Right atrium auricular region (tissue), 2 donors: Measurements from ENCODE around the gene SMCHD1. TPM values are rescaled to one million over a fixed set of nuclear protein-coding genes. Genes with fewer than 3 reads are reported as not detected.

Experiments used
- DNase-seq: peaks from one replicate; pipeline ENCODE4 v3.0.0-alpha.2; 2019; ENCODE audit warnings: low spot score
- H3K27ac ChIP-seq, 2 donors: fragments of 200-600 bp; sonication (generic); 1 replicate in 1 of 2; 2 replicates in 1 of 2; pipeline ENCODE4 v1.5.1; 2016 to 2019
- H3K27me3 ChIP-seq, 2 donors: fragments of 200-600 bp; sonication (generic); one replicate each; pipeline versions ENCODE4 v1.5.1 to v1.6.0; 2017 to 2019
- H3K36me3 ChIP-seq: fragments of 200-600 bp; sonication (generic); one replicate; pipeline ENCODE4 v1.5.1; 2016
- H3K4me1 ChIP-seq, 2 donors: fragments of 200-600 bp; sonication (generic); one replicate each; pipeline versions ENCODE4 v1.5.1 to v1.6.0; 2017 to 2019
- H3K4me3 ChIP-seq, 2 donors: fragments of 200-600 bp; sonication (generic); 1 replicate in 1 of 2; 2 replicates in 1 of 2; pipeline ENCODE4 v1.5.1; 2017 to 2019; ENCODE audit warnings: mild to moderate bottlenecking in 1 of 2, moderate library complexity in 1 of 2
- H3K9me3 ChIP-seq, 2 donors: fragments of 200-600 bp; sonication (generic); one replicate each; pipeline ENCODE4 v1.5.1; 2019
- CTCF ChIP-seq, 2 donors: fragments of 200-600 bp; sonication (generic); IDR thresholded peaks; one replicate each; pipeline ENCODE4 v1.5.1; 2019; ENCODE audit warnings: antibody characterized with exemption in 2 of 2
- total RNA-seq, 2 donors: library from RNA; depleted of rRNA; stranded (reverse); fragments of >200 nt; gene quantifications; one replicate each; pipeline ENCODE4 v1.1.0, GENCODE V29; 2016

Gene SMCHD1
- total RNA-seq, 2 donors from 2014 or later, result 27.8 to 34.0 TPM

- no peaks in the 10 kb centered on the region for H3K27me3 ChIP-seq
- peaks cover 0 to 6% of the 10 kb centered on the region in 2 donors for H3K9me3 ChIP-seq
- TF ChIP-seq CTCF (IDR thresholded peaks at IDR 0.05), result no peak
- no peak overlapping the region for H3K4me3 ChIP-seq
- H3K36me3 ChIP-seq, result no peaks in the 10 kb centered on the region
- H3K4me1 ChIP-seq, result no peaks in the 10 kb centered on the region
- DNase-seq, result no peak
- H3K27ac ChIP-seq, result no peak overlapping the region
Measured at GRCh38 chr18:2839202-2839601, 183.7 kb downstream of the SMCHD1 start.

- no peaks in the 10 kb centered on the region for H3K27me3 ChIP-seq
- no peak overlapping the region for H3K4me3 ChIP-seq
- no peak overlapping the region for H3K27ac ChIP-seq
- H3K9me3 ChIP-seq, result peaks cover 0 to 6% of the 10 kb centered on the region in 2 donors
- H3K36me3 ChIP-seq, result no peaks in the 10 kb centered on the region
- DNase-seq, result no peak
- H3K4me1 ChIP-seq, result no peaks in the 10 kb centered on the region
- TF ChIP-seq CTCF (IDR thresholded peaks at IDR 0.05), result no peak
Measured at GRCh38 chr18:2840521-2840920, 185.0 kb downstream of the SMCHD1 start.

GRCh38 chr18:2843146-2843545 lies 187.6 kb downstream of the SMCHD1 start:
- Histone ChIP-seq H3K27me3 (peaks cover 0 to 4% of the 10 kb centered on the region in 2 donors), H3K36me3 (no peaks in the 10 kb centered on the region), H3K4me3 (no peak overlapping the region), H3K27ac (no peak overlapping the region), H3K4me1 (peaks cover 0 to 23% of the 10 kb centered on the region in 2 donors), H3K9me3 (no peaks in the 10 kb centered on the region)
- no peak for TF ChIP-seq CTCF (IDR thresholded peaks at IDR 0.05)
- no peak for DNase-seq

- Histone ChIP-seq H3K27ac (no peak overlapping the region), H3K4me1 (peaks cover 0 to 29% of the 10 kb centered on the region in 2 donors), H3K27me3 (peaks cover 0 to 4% of the 10 kb centered on the region in 2 donors)
Measured at GRCh38 chr18:2845172-2845571, 189.6 kb downstream of the SMCHD1 start.

GRCh38 chr18:2846636-2847316 lies 191.2 kb downstream of the SMCHD1 start, which contains the start of gene EMILIN2:
Gene EMILIN2, plus strand, starts transcription at chr18:2847006. Its CDS starts 183 bp downstream, at chr18:2847189.
- Histone ChIP-seq H3K4me3 (peak within 1 kb of the TSS; percentile 36 to 59), H3K27ac (peak within 1 kb of the TSS; percentile 56 to 67), H3K36me3 (no peaks in the 10 kb centered on the region), H3K27me3 (peaks cover 0 to 6% of the 10 kb centered on the region in 2 donors), H3K9me3 (no peaks in the 10 kb centered on the region), H3K4me1 (peaks cover 0 to 29% of the 10 kb centered on the region in 2 donors)
- no peak for TF ChIP-seq CTCF (IDR thresholded peaks at IDR 0.05)
- DNase-seq, result peak; percentile 91

More at GRCh38 chr18:2845172-2845571, 189.6 kb downstream of the SMCHD1 start:
- no peaks in the 10 kb centered on the region for H3K9me3 ChIP-seq
- H3K36me3 ChIP-seq, result no peaks in the 10 kb centered on the region
- no peak for DNase-seq
- TF ChIP-seq CTCF (IDR thresholded peaks at IDR 0.05), result no peak
- H3K4me3 ChIP-seq, result no peak overlapping the region
